Stimulated activated CD4-positive, alpha-beta T cell treated with anti-CD3 and anti-CD28 coated beads, Interleukin-12 subunit alpha, Interleukin-12 subunit beta, amount 100 ng/mL, for 24 hours (primary cell): ENCODE data around the gene USF2.
"Not testable (repeated sequence)": the region's sequence is repeated elsewhere in the genome, so short reads cannot be mapped to it uniquely, and the experiment has no call there.

ENCODE experiments used
- DNase-seq, 2 experiments: peaks; one replicate each; pipeline ENCODE4 v3.0.0-alpha.2; 2020; ENCODE audit warnings: low read depth in 2 of 2

Gene USF2, protein sequence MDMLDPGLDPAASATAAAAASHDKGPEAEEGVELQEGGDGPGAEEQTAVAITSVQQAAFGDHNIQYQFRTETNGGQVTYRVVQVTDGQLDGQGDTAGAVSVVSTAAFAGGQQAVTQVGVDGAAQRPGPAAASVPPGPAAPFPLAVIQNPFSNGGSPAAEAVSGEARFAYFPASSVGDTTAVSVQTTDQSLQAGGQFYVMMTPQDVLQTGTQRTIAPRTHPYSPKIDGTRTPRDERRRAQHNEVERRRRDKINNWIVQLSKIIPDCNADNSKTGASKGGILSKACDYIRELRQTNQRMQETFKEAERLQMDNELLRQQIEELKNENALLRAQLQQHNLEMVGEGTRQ

DNA sequence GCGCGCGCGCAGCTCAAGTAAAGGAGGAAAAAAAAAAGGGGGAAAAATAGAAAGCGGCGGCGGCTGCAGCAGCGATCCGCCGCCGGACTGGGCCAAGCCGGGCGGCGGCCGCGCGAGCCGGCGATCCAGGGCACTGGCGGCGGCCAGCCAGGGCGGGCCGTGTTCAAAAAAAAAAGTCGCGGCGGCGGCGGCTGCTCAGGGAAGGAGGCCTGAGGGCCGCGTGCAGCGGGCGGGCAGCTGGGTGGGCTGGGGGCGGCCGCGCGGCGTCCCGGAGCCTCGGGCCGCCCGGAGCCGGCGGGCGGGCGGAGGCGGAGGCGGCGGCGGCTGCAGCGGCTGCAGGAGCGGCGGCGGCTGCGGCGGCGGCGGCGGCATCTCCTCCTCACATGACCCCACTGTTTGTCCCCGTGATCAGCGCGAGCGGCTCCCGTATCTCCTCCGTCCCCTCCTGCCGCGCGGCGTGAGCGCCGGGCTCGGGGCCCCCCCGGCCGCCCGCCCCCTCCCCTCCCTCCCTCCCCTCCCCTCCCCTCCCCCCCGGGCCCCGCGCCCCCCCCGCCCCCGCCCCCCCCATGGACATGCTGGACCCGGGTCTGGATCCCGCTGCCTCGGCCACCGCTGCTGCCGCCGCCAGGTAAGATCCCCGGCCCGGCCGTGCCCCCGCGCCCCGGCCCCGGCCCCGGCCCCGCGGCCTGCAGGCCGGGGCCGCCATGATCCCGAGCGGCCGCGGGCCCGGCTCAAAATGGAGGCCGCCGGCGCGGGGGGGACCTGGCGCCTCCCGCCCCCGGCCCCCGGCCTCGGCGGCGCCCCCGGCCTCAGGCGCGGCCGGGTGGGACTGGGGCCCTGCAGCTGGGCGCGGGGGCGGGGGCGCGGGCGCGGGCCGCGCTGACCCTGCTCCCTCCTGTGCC, at the start of gene USF2:
TSS of gene USF2 (plus strand) at position 427 of the 902 bp plus-strand sequence. CDS start at position 567, 140 bp downstream.
- DNase-seq, result peak; percentile 23 to 55

DNA sequence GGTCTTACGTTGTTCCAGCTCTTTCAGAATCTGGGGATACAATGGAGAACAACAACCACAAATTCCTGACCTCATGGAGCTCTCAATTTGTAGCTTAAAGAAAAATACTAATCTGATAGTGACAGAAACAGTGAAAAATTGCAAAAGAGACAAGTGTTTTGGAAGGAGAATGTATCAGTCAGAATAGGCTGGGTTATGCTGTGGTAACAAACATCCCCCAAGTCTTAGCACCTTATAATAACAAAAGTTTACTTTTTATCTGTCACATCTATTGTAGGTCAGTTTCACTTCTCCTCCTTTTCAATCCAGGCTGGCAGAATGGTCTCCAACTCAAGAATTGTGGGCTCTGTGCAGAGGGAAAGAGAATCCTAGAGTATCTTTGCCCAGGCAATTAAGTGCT, 49.8 kb upstream of the USF2 start:
- DNase-seq, result no peak

DNA sequence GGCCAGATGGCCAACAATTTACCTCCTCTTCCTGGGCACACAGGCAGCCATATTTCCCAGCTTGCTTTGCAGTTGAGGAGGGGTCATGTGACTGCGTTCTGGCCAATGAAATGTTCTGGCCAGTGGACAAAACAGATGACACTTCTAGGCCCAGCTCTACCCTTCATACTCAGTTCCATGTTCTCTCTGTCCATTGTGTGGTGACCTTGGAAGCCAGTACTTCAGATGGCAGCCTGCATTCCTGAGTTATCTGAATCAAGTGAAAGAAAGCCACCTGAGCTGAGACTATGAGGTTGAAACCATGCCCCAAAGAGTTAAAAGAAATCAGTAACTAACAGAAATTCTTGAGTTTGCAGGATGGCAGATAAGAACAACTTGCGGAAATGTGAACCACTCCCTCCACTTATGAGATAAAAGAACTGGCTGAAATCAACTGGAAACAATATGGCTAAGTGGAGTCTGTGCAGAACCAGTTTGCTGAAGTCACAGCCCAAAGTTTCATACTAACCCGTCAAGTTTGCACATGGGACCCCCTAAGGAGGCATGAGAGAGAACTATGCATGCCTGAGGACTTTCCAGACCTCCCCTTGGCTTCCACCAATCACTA, 48.3 kb upstream of the USF2 start:
- no peak for DNase-seq

DNA sequence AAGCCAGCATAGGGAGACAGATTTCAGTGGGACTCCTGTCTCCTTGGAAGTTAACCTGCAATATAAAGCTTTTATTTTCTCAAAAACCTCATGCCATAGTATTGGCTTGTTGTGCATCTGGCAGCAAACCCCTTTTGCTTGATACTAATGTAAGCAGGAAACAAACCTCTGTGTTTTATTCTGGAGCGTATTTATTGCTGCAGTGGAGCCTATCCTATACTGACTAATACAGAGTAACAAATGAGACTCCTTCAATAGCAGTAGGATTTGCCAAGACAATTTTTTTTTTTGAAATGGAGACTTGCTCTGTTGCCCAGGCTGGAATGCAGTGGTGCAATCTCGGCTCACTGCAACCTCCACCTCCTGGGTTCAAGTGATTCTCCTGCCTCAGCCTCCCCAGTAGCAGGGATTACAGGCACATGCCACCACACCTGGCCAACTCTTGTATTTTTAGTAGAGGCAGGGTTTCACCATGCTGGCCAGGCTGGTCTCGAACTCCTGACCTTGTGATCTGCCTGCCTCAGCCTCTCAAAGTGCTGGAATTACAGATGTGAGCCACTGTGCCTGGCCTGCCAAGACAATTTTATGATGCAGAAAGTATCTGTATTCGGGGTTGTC, 47.7 kb upstream of the USF2 start:
- not testable (repeated sequence) for DNase-seq

DNA sequence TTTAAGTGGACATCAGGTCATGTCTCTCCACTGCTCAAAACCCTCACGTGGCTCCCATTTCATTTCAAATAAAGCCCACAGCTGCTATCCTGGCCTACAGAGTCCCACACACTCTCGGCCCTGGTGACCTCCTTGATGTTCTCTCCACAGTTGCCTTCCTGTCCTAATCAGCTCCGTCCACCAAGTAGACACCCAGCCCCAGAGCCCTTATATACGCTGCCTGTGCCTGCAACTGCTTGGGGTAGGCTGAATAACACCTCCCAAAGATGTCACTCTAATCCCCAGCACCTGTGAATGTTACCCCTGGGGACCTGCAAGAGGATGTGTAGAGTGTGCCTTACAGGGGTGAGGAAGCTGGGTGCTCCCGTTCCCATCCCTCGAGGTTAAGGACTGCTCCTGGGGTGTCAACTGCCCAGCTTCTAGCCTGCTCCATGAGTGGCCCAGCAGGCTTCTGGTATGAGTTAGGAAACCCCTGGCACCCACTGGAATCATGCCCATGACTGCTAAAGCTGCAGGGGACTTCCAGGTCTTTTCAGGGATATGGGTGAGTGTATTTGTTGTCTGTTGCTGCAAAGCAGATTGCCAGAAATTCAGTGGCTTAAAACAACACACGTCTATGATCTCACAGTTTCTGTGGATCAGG, 46.3 kb upstream of the USF2 start:
- DNase-seq, result no peak

DNA sequence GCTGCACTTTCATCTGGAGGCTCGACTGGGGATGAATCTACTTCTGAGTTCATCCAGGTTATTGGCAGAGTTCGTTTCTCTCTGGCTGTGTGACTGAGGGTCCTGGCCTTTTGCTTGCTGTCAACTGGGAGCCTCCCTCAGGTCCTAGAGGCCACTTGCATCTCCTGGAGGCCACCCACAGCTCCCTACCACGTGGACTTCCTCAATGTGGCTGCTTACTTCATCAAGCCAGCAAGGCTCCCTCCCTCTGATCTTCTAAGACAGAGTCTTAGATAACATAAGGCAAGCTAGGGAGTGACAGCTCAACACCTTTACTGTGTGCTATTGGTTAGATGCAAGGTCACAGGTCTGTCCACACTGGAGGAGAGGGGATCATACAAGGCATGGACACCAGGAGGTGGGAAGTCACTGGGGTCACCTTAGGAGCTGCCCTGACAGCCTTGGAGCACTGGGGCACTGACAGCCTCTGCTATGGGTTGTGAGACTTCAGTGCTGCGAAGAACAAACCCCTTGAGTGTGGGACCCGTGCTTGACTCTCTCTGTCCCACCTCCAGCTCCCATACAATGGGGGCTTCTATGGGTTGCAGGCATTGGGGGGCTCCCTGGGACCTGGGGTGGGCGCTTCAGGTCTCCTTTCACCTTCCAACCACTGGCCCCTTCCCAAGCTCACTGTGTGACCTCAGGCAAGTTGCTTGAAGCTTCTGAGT, 45.5 kb upstream of the USF2 start:
- no peak for DNase-seq

DNA sequence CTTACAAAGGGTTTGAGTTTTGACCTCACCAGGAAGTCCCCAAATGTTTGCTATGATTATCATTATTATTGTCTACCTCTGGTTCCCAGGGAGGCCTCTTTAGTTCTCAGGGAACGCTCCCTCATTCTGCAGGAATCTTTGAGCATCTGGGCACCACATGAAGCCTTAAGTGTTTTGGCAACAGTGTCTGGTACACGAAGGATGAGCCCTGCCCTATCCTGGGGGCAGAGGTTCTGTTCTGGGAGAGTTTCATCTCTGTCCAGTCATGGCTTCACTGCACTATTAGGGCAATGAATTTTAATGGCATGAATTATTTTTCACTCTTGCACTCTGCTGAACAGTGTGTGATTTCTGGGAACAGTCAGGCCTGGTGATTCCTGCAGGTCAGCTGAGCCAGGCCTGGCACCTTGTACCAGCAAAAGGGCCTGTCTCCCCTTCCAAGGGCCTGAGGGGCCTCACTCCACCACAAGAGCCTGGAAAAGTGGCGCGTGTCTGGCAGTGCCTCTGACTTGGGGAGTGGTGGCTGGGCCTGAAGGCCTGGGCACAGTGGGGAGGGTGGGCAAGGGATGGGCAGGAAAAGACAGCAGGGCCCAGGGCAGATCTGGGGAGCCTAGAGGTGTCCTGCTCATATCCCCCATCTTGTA, 44.8 kb upstream of the USF2 start:
- DNase-seq, result no peak

DNA sequence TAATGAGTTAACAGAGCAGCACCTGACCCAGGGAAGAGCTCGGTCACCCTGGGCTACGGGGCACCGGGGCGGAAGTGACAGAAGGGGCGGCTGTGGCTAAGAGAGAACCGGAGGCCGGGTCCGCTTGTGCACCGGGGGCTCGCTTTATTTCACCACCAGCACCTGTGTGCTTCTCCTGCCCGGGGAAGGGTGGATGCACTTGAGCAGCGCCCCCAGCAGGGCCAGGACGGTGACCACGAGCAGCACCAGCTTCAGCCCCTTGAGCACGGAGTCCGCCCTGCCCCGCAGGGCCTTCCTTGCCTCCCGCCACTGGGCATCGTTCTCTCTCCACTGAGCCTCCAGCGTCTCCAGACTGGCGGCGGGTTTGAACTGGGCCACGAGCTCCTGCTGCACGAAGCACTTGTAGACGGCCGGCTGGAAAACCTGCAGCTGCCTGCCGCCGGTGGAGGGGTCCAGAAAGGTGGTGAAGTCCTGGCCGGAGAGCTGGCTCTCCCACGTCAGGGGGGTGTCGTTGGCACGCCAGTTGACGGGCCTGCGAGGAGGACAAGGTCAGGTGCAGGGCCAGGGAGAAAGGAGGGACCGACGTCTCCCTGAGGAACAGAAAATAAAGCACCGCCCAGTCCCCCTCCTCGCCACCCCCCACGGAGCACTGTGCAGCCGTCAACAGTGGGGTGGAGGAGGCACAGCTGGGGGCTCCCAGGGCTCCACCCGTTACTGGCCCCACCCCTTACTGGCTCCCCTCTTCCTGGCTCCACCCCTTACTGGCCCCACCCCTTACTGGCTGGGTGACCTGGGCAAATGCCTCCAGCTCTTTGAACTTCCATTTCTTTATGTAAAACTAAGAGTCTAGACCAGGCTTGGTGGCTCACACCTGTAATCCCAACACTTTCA, 43.8 kb upstream of the USF2 start:
- DNase-seq, result no peak

DNA sequence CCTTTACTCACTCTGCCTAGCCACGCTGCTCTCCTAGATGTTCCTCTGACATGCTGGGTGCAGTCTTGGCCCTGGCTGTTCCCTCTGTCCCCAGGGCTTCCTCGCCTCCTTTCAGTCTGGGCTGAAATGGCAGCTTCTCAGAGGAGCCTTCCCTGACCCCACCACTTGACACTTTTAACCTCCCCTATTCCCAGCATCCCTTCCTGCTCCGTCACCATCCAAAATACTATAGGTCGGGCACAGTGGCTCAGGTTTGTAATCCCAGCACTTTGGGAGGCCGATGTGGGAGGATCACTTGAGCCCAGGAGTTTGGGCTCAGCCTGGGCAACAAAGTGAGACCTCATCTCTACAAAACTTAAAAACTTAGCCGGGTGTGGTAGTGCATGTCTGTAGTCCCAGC, 42.8 kb upstream of the USF2 start:
- DNase-seq, result no peak

DNA sequence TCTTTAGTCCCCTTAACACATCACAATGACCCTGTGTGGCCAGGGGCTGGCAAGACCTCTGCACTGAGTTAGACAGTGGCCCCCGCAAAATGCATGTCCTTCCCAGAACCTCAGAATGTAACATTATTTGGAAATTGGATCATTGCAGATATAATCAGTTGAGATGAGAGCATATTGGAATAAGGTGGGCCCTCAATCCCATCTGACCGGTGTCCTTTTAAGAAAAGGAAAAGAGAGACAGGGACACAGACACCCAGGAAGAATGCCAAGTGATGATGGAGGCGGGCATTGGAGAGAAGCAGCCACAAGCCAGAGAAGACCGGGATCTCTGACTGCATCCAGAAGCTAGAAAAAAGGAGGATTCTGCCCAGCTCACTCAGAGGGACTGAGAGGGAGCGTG, 42.0 kb upstream of the USF2 start:
- no peak for DNase-seq

DNA sequence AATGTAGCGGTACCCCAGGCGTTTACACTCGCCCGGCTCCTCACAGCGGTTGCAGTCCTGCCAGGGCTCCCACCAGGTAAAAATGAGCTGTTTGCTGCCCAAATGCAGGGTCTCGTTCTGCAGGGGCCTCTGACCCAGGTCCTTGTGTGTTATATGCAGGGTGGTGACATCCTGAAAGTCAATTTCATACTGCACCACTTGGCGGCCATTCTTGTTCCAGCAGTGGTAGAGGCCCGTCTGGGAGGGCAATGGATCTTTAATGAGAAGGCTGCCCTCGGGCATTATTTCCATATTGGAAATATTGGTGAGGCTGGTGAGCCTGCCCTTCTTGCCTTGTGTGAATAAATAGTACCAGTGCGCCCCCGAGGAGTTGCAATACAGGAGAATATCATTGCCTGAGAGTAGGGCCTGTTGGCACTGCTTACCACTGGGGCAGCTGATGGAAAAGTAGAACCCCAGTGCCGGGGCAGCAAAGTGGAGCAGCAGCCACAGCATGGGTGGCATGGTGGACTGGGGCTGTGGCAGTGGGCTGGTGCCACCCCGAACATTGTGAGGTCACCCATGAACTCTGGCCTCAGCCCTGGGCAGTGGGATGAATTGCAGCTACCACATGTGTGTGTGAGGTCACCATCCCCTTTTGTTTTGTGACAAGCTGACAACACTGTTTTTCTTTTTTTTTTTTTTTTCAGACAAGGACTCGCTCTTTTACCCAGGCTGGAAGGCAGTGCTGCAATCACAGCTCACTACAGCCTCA, 40.4 kb upstream of the USF2 start, which contains the start of gene FAM187B:
TSS of gene FAM187B (minus strand) at position 563 of the 754 bp plus-strand sequence. CDS start at position 504, 59 bp downstream.
- DNase-seq, result no peak

DNA sequence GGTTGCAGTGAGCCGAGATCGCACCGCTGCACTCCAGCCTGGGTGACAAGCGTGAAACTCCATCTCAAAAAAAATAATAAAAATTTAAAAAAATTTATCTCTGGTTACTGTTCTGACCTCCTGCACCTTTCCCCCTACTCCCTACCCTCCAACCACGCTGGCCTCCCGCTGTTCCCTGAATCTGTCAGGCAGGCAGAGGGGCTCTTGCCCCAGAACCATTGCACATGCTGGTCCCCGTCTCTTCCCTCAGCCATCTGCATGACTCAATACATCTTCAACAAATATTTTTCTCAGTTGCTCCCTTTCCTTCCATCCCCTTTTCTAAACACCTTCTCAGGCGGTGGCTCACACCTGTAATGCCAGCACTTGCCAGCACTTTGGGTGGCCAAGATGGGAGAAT, 39.2 kb upstream of the USF2 start:
- DNase-seq, result no peak

DNA sequence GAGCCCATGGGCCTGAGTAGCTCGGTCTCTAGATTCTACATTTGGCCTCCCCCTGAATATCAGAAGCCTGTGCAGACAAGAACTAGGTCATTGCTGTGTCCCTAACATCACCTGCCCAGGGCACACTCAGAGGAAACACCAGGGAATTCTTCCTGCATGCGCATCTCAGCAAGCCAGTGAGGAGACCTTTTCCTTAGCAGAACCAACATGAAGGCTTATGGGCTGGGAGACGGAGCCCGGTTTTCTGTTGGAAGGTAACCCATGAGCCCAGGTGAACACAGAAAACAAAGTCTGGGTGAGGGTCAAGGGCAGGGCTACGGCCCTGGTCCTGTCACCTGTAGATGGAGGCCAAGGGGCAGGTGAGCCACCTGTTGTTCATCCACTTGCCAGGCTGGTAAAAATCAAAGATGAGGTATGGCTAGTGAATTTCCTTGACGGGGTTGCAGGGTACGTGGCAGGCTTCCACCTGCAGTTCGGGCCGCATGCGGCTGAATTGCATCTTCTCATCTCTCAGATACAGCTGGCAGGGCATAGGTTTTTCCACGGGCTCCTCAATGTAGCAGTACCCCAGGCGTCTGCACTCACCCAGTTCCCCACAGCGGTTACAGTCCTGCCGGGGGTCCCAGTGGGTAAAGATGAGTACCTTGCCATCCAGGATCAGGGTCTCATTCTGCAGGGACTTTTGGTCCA, 36.7 kb upstream of the USF2 start:
- no peak for DNase-seq

DNA sequence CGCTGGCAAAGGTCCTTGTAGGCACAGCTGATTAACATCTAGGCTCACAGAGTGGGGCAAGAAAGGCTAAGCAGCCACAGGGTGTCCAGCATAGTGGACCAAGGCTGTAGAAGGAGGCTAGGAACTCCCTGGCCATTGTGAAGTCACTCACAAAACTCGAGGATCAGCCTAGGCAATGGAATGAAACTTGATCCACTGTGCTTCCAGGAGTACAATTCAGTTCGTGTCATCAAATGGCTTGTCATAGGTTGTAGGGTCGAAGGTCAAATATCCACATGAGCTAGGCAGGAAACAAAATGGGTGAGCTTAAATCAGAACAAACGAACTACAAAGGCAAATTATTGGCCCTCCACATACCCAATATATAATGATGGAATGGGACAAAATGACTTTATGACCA, 35.9 kb upstream of the USF2 start:
- no peak for DNase-seq

DNA sequence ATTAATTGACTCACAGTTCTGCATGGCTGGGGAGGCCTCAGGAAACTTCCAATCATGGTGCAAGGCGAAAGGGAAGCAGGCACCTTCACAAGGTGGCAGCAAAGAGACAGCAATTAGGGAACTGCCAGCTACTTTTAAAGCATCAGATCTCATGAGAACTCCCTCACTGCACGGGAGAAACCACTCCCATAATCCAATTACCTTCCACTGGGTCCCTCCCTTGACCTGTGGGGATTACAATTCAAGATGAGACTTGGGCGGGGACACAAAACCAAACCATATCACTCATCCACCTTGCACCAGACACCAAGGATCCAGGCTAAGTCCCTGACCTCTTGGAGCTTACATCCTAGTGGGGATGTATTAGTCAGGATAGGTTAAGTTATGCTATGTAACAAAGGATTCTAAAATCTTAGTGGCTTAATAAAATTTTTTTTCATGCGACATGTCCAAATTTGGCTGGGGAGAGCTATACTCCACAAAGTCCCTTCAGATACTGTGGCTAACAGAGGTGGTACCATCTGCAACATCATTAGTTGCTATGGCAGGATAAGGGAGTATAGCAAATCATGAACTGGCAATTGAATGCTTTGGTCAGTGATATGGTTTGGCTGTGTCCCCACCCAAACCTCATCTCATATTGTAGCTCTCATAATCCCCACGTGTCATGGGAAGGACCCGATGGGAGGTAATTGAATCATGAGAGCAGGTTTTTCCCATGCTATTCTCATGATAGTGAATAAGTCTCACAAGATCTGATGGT, 31.9 kb upstream of the USF2 start:
- no peak for DNase-seq

DNA sequence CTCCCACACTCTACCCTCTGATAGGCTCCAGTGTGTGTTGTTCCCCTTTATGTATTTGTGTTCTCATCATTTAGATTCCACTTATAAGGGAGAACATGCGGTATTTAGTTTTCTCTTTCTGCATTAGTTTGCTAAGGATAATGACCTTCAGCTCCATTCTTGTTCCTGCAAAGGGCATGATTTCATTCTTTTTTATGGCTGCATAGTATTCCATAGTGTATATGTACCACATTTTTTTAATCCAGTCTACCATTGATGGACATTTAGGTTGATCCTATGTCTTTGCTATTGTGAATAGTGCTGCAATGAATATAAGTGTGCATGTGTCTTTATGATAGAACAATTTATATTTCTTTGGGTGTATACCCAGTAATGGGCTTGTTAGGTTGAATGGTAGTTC, 29.2 kb upstream of the USF2 start:
- DNase-seq, result not testable (repeated sequence)

DNA sequence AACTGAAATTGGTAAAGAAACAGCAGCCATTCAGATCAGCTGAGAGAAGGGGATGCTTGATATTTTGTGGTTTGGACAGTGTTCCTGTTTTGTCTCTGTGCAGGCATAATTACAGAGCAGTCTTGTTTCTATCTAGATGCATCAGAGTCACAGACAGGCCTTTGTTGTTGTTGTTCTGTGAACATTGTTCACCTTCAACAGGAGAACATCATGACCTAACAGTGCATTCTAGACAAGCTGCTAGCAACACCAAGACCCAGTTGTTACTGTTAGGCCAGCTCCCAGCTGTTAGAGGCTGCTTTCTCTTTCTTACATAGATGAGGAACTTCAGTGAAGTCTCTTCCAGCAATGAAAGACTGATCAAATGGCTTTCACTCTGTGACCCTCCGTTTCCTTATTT, 28.4 kb upstream of the USF2 start:
- no peak for DNase-seq
